Measurements from ENCODE around the gene LAD1. TPM values are rescaled to one million over a fixed set of nuclear protein-coding genes. Genes with fewer than 3 reads are reported as not detected.

Gene LAD1
- total and polyA plus RNA-seq, 2 of the 4 experiments (the other 2 are of a cell fraction) = under 0.01 to 0.07 TPM

DNA sequence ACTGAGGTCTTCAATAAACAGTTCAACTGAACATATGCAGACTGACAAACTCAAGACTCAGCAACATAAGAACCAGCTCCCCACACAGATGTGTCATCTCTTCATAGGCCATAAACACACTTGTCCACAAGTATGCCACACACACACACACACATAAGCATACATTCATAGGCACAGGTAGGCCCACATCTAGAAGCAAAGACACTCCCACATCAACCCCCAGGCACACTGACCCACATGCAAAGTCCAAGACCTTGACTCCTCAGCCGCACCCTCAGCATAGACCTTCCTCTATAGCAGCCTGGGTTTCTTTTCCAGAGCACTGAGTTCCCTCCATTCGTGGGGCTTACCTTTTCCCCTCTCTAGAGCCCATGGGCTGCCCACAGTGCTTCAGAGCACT lies 1.4 kb downstream of the LAD1 start:
- Histone ChIP-seq H2BK120ac (ENCODE audit: low read depth, low read length) (no peak overlapping the region), H4K8ac (ENCODE audit: low read depth in 2 of 2, low read length in 2 of 2) (no peak overlapping the region), H3K4me1 (ENCODE audit: control insufficient read depth, insufficient read depth, low read length) (no peaks in the 10 kb centered on the region), H3K4me3 (ENCODE audit: insufficient read depth, low read depth, low read length) (no peak overlapping the region), H3K18ac (ENCODE audit: low read depth, low read length) (no peak overlapping the region), H3K4ac (ENCODE audit: low read depth, low read length) (no peak overlapping the region), H4K91ac (ENCODE audit: insufficient read depth, low read depth, low read length) (no peak overlapping the region), H3K23ac (ENCODE audit: low read depth, low read length) (no peak overlapping the region; the same call in 1 of the 2 replicates), H2AK9ac (replicated peaks; ENCODE audit: low read depth, low read length, poor library complexity) (no peak overlapping the region), H3K79me1 (ENCODE audit: low read depth in 1 of 2, low read length in 2 of 2) (no peaks in the 10 kb centered on the region), H3K56ac (ENCODE audit: extremely low read depth, insufficient read depth, low read length) (no peak overlapping the region), H2BK15ac (ENCODE audit: low read depth, low read length) (no peak overlapping the region), H2AFZ (replicated peaks; ENCODE audit: low read length, poor library complexity) (no peak overlapping the region), H2BK20ac (ENCODE audit: low read depth, low read length) (no peak overlapping the region), H2AK5ac (ENCODE audit: low read depth, low read length) (no peak overlapping the region), H3K9me1 (ENCODE audit: insufficient read depth, low read length) (no peaks in the 10 kb centered on the region), H3K9ac (ENCODE audit: low read depth, low read length) (no peak overlapping the region), H3K36me3 (ENCODE audit: control insufficient read depth, insufficient read depth, low read length) (no peaks in the 10 kb centered on the region), H4K5ac (ENCODE audit: low read depth, low read length) (no peak overlapping the region), H2BK5ac (ENCODE audit: low read depth, low read length, poor library complexity, severe bottlenecking) (no peak overlapping the region), H4K20me1 (ENCODE audit: insufficient read depth, low read length) (no peaks in the 10 kb centered on the region), H3K9me3 (ENCODE audit: control insufficient read depth, insufficient read depth, low read length) (no peaks in the 10 kb centered on the region), H3K14ac (replicated peaks; ENCODE audit: low read depth, low read length) (no peak overlapping the region), H3K4me2 (ENCODE audit: low read depth, low read length) (no peak overlapping the region), H3K27me3 (ENCODE audit: control insufficient read depth, insufficient read depth, low read length) (peaks cover 88% of the 10 kb centered on the region), H3K27ac (ENCODE audit: insufficient read depth, low read length) (no peak overlapping the region)
- ATAC-seq (ENCODE audit: low read depth) (peak; percentile 35; the same call in 1 of the 2 replicates), DNase-seq (peak; percentile 19)
- CTCF ChIA-PET = interaction anchor here (0.6 kb wide), 1 partner anchor 699 kb away, joined by 3 read pairs; no protein-coding TSS in a partner anchor
- no CpG with 5 or more reads among the region's 2 CpGs for WGBS, 2 experiments (ENCODE audit: extremely low coverage in 2 of 2, insufficient read length in 1 of 2)
- no peak for TF ChIP-seq MXI1 (IDR thresholded peaks at IDR 0.05; ENCODE audit: borderline replicate concordance, low read depth, low read length)
- TF ChIP-seq CEBPB (IDR thresholded peaks at IDR 0.05; ENCODE audit: low read depth, low read length) = no peak
- no peak for TF ChIP-seq RFX5 (IDR thresholded peaks at IDR 0.05; ENCODE audit: low read depth, low read length)
- no peak for TF ChIP-seq POLR2A (IDR thresholded peaks at IDR 0.05; ENCODE audit: low read depth, low read length)
- TF ChIP-seq RCOR1 (IDR thresholded peaks at IDR 0.05; ENCODE audit: insufficient replicate concordance, low read length) = no peak
- TF ChIP-seq, protein P1, sequence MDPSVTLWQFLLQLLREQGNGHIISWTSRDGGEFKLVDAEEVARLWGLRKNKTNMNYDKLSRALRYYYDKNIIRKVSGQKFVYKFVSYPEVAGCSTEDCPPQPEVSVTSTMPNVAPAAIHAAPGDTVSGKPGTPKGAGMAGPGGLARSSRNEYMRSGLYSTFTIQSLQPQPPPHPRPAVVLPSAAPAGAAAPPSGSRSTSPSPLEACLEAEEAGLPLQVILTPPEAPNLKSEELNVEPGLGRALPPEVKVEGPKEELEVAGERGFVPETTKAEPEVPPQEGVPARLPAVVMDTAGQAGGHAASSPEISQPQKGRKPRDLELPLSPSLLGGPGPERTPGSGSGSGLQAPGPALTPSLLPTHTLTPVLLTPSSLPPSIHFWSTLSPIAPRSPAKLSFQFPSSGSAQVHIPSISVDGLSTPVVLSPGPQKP (IDR thresholded peaks at IDR 0.05; ENCODE audit: borderline replicate concordance, low read depth, low read length) = no peak
- TF ChIP-seq SMC3 (IDR thresholded peaks at IDR 0.05; ENCODE audit: low read depth, low read length) = no peak
- no peak for TF ChIP-seq NFE2L2 (IDR thresholded peaks at IDR 0.05; ENCODE audit: low read depth, low read length)
- no peak for TF ChIP-seq CHD1 (IDR thresholded peaks at IDR 0.05; ENCODE audit: low read depth, low read length)
- TF ChIP-seq MAZ (IDR thresholded peaks at IDR 0.05; ENCODE audit: borderline replicate concordance, low read depth, low read length) = no peak
- no peak for TF ChIP-seq BHLHE40 (IDR thresholded peaks at IDR 0.05; ENCODE audit: low read depth, low read length)
- TF ChIP-seq, protein P2, sequence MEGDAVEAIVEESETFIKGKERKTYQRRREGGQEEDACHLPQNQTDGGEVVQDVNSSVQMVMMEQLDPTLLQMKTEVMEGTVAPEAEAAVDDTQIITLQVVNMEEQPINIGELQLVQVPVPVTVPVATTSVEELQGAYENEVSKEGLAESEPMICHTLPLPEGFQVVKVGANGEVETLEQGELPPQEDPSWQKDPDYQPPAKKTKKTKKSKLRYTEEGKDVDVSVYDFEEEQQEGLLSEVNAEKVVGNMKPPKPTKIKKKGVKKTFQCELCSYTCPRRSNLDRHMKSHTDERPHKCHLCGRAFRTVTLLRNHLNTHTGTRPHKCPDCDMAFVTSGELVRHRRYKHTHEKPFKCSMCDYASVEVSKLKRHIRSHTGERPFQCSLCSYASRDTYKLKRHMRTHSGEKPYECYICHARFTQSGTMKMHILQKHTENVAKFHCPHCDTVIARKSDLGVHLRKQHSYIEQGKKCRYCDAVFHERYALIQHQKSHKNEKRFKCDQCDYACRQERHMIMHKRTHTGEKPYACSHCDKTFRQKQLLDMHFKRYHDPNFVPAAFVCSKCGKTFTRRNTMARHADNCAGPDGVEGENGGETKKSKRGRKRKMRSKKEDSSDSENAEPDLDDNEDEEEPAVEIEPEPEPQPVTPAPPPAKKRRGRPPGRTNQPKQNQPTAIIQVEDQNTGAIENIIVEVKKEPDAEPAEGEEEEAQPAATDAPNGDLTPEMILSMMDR (conservative IDR thresholded peaks at IDR 0.05; ENCODE audit: low read depth, low read length) = no peak
- no peak for TF ChIP-seq MAFK (IDR thresholded peaks at IDR 0.05; ENCODE audit: low read depth, low read length)
- no peak for TF ChIP-seq RAD21 (IDR thresholded peaks at IDR 0.05; ENCODE audit: low read length)
- TF ChIP-seq, protein P3, sequence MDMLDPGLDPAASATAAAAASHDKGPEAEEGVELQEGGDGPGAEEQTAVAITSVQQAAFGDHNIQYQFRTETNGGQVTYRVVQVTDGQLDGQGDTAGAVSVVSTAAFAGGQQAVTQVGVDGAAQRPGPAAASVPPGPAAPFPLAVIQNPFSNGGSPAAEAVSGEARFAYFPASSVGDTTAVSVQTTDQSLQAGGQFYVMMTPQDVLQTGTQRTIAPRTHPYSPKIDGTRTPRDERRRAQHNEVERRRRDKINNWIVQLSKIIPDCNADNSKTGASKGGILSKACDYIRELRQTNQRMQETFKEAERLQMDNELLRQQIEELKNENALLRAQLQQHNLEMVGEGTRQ (IDR thresholded peaks at IDR 0.05; ENCODE audit: low read depth, low read length) = no peak
- no peak for TF ChIP-seq FOS (IDR thresholded peaks at IDR 0.05; ENCODE audit: low read depth, low read length)
- POLR2A ChIA-PET (ENCODE audit: unreplicated experiment) = no interaction called here
- intact Hi-C loops (cut with micrococcal nuclease) = no loop called here
- no TSS peak for BruUV-seq (replicated peaks)
- in situ Hi-C loops (cut with MboI; ENCODE audit: low sequenced_read_pairs) = no loop called here
- dilution Hi-C loops (cut with HindIII; ENCODE audit: low sequenced_read_pairs, unreplicated experiment) = no loop called here
